GM06990 (cell line): ENCODE data around the gene BCL11B.

ENCODE experiments used
- DNase-seq: peaks from one replicate; pipeline ENCODE4 v3.0.0-alpha.2; 2011; ENCODE audit not compliant: insufficient read length; ENCODE audit errors: extremely low read depth
- H3K27me3 ChIP-seq: replicated peaks from 2 replicates; pipeline ENCODE4 v1.6.0; 2011; ENCODE audit warnings: low read length; ENCODE audit not compliant: control insufficient read depth, insufficient read depth
- H3K36me3 ChIP-seq: 2 replicates; pipeline ENCODE4 v1.5.1; 2011; ENCODE audit warnings: low read length; ENCODE audit not compliant: control insufficient read depth, insufficient read depth
- H3K4me3 ChIP-seq: replicated peaks from 2 replicates; pipeline ENCODE4 v1.5.1; 2011; ENCODE audit warnings: low read depth, mild to moderate bottlenecking, control low read depth, low read length
- TF ChIP-seq, protein P1 (sequence below): IDR thresholded peaks from 2 replicates; pipeline ENCODE4 v1.5.1; 2011; ENCODE audit warnings: low read length, control low read depth, mild to moderate bottlenecking, inconsistent platforms; ENCODE audit not compliant: insufficient read depth, poor library complexity, severe bottlenecking

The BCL11B gene

DNA sequence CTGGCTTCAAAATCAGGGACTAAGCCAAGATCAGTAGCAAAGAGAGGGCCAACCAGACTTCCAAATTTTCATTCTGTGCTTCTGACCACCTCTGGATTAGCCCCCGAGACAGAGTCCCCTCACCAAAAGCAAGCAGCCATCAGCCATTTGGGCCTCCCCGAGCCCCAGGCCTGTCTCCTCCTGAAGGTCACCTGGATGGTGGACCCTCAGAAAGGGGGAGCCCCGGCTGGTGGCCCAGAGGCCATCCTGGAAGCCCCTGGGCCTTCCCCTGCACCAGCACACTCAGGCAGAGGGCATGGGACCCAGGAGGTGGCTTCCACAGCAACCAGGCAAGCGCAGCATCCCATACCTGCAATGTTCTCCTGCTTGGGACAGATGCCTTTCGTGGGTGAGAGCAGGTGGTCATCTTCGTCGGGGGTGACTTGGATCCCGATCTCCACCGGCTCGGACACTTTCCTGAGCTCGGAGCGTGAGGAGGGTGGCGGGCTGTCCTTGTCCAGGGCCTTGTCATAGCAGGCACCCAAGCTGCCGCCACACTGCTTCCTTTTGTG lies 14.8 kb downstream of the BCL11B start:
- no peak for DNase-seq
- Histone ChIP-seq H3K36me3 (no peaks in the 10 kb centered on the region), H3K27me3 (no peaks in the 10 kb centered on the region; the same call in 1 of the 2 replicates), H3K4me3 (no peak overlapping the region)
- TF ChIP-seq, protein P1, sequence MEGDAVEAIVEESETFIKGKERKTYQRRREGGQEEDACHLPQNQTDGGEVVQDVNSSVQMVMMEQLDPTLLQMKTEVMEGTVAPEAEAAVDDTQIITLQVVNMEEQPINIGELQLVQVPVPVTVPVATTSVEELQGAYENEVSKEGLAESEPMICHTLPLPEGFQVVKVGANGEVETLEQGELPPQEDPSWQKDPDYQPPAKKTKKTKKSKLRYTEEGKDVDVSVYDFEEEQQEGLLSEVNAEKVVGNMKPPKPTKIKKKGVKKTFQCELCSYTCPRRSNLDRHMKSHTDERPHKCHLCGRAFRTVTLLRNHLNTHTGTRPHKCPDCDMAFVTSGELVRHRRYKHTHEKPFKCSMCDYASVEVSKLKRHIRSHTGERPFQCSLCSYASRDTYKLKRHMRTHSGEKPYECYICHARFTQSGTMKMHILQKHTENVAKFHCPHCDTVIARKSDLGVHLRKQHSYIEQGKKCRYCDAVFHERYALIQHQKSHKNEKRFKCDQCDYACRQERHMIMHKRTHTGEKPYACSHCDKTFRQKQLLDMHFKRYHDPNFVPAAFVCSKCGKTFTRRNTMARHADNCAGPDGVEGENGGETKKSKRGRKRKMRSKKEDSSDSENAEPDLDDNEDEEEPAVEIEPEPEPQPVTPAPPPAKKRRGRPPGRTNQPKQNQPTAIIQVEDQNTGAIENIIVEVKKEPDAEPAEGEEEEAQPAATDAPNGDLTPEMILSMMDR, result no peak

DNA sequence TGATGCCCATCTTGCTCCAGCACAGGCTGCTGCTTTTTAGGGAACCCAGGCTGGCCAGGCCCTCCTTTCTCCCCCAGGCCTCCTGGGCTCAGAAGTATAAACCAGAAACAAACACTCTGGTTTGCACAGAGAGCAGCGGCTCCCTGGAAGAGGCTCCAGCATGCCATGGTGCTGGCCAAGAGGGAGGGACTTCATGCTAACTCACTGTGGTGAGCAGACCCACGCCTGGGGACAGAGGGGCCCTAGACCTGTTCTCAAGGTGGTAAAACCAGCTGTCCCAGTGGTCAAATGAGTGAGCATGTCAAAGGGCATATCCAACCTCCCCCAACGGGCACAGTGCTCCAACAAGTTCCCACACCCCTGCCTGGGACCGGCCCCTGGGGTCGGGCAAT lies 15.5 kb downstream of the BCL11B start:
- no peaks in the 10 kb centered on the region; the same call in 1 of the 2 replicates for H3K27me3 ChIP-seq
- no peak overlapping the region for H3K4me3 ChIP-seq
- H3K36me3 ChIP-seq, result no peaks in the 10 kb centered on the region
- TF ChIP-seq, protein P1, result no peak
- no peak for DNase-seq

DNA sequence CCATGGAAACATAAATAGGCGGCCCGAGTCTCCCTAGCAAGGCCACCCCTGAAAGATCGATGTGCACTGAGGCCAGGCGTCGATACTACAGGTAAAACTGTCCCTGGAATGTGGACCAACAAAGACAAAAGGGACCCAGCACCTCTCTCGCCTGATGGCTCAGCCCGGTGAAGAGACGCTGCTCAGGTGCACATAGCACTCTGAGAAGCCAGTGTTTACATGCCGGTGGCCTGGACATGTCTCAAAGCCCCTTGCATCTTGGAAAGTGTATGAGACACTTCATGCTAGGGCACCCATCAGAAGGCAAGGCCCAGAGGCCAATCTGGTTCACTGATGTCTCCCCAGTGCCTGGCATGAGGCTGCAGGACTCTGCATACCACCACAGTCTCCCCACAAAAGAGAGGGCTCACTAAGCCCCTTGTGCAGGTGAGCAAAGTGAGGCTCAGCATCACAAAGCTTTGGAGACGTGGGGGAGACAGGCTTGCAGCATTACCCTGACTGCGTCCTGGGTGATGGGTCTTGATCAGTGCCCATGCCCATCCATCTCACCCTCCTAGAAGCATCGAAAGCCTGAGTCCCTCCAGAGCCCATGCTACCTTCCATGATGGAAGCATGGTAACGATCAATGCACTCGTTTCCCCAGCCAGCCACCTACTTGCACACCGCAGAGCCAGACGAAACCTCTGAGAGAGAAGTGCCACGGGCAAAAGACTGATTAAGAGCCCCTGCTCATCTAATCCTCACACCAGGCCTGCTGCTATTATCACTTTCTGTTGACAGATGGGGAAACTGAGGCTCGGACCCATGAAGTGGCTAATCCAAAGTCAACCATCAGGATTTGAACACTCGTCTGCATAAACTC lies 16.1 kb downstream of the BCL11B start:
- H3K4me3 ChIP-seq, result no peak overlapping the region
- DNase-seq, result no peak
- H3K27me3 ChIP-seq, result no peaks in the 10 kb centered on the region; the same call in 1 of the 2 replicates
- TF ChIP-seq, protein P1, result no peak
- H3K36me3 ChIP-seq, result no peaks in the 10 kb centered on the region

DNA sequence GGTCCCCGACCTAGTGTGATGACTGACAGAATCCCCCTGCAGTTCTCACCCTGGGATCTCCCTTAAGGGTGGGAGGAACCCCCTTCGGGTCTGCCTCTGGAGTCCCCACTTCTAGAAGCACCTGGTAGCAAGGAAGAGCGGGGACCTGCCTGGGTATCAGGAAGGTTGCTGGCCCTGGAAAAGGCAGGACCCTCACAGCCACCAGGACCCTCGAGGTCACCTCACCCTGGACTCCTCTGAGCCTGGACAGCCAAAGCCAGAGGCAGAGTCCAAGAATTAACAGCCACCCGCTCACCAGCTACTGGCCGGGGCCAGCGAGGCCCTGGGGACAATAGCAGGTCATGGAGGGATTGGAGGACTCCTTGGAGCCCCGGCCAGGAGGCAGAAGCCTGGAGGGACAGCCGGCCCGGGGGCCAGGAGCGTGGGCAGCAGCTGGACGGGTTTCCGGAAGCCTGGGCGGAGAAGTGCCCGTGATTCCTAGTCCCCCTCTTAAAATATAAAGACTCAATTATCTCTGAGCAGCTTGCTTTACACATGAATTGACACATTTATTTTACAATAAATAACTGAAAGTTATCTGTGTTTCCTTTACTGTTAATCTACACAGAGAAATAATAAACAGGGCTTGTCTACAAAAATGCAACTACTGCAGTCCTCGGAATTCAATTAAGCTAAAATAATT lies 17.5 kb downstream of the BCL11B start:
- no peak for DNase-seq
- no peak overlapping the region for H3K4me3 ChIP-seq
- TF ChIP-seq, protein P1, result no peak
- no peaks in the 10 kb centered on the region for H3K36me3 ChIP-seq
- H3K27me3 ChIP-seq, result no peaks in the 10 kb centered on the region; the same call in 1 of the 2 replicates

DNA sequence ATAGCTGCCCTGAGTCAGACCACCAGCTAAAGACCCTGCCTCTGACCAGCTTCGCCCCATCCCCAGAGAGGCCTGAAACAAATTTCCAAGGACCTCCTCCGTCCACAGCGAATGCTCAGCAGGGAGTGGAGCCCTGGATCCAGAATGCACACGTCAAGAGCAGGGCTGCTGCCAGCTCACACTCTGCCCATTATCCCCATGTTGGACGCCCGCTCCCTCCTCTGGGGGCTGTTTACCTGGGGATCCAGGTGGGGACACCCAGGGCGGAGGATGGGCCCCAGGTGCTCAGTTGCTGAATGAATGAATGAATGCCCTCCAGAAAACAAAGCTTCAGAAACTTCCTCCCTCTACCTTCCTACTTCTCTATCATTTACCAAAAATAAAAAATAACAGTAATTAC lies 18.1 kb downstream of the BCL11B start:
- TF ChIP-seq, protein P1, result no peak
- Histone ChIP-seq H3K4me3 (no peak overlapping the region), H3K27me3 (no peaks in the 10 kb centered on the region; the same call in 1 of the 2 replicates), H3K36me3 (no peaks in the 10 kb centered on the region)
- DNase-seq, result no peak
